Parathyroid adenoma (tissue), 2 donors: ENCODE data around the gene TTLL10.

Experiments used
- H2AFZ ChIP-seq: fragments of 300-600 bp; sonication (generic); one replicate; pipeline ENCODE4 v1.7.0; 2017; ENCODE audit warnings: antibody characterized with exemption, mild to moderate bottlenecking
- H3K27ac ChIP-seq: fragments of 300-600 bp; sonication (generic); one replicate; pipeline ENCODE4 v1.7.0; 2017
- H3K27me3 ChIP-seq: fragments of 300-600 bp; sonication (generic); one replicate; pipeline ENCODE4 v1.7.0; 2017; ENCODE audit warnings: low read length; ENCODE audit not compliant: control insufficient read depth, insufficient read depth
- H3K36me3 ChIP-seq: fragments of 300-600 bp; sonication (generic); one replicate; pipeline ENCODE4 v1.7.0; 2017; ENCODE audit warnings: low read length; ENCODE audit not compliant: control insufficient read depth, insufficient read depth
- H3K4me1 ChIP-seq: fragments of 300-600 bp; sonication (generic); one replicate; pipeline ENCODE4 v1.7.0; 2017; ENCODE audit warnings: control low read depth
- H3K4me2 ChIP-seq: fragments of 300-600 bp; sonication (generic); one replicate; pipeline ENCODE4 v1.7.0; 2017; ENCODE audit warnings: low read length
- H3K4me3 ChIP-seq: fragments of 300-600 bp; sonication (generic); one replicate; pipeline ENCODE4 v1.7.0; 2017; ENCODE audit warnings: low read depth, low read length
- H3K79me2 ChIP-seq: fragments of 300-600 bp; sonication (generic); one replicate; pipeline ENCODE4 v1.7.0; 2017; ENCODE audit warnings: control low read depth
- H3K9ac ChIP-seq: fragments of 300-600 bp; sonication (generic); one replicate; pipeline ENCODE4 v1.7.0; 2017; ENCODE audit warnings: mild to moderate bottlenecking
- H3K9me3 ChIP-seq: fragments of 300-600 bp; sonication (generic); one replicate; pipeline ENCODE4 v1.7.0; 2017; ENCODE audit warnings: low read length; ENCODE audit not compliant: control insufficient read depth
- TF ChIP-seq, protein P1 (sequence below): fragments of 300-600 bp; sonication (generic); IDR thresholded peaks from one replicate; pipeline ENCODE4 v1.7.0; 2017; ENCODE audit warnings: antibody characterized with exemption, mild to moderate bottlenecking
- donor health status: primary hyperparathyroidism.

The TTLL10 gene

DNA sequence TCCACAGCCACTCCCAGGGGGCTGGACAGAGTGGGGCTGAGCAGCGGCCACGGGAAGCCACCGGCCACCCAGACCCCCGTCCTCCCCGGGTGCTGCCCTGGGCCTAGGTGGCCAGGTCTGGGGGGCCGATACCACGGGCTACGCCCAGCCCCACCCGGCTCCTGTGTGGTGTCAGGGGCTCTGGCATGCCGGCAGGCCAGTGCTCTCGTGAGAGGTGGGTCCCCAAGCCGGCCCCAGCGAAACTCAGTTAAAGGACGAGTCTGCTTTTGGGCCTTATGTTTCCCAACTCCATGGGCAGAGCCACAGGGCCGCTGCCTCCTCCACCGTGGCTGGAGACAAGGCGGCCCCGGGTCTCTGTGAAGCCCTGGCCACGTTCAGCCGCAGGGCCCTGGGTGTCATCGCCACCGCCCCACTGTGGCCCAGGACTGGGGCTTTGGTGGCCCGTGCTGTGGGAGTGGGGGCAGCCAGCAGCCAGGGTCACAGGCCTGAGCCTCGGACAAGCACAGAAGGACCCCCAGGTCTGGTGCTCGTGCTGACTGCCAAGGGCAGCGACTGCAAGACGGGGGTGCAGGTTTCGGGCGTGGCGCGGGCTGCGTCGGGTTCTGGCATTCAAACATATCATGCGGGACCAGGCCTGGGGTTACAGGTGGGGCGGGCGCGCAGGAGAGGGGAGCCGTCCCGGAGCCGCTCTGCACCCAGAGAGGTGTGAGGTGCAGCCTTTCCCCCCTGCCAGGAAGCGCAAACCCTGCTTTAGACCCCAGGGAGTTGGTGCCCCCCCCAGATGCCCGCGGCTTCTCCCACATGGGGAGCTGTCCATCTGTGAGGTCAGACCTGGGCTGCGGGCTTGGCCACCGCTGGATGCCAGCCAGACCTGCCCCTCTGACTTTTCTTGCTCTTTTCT, 45.9 kb upstream of the TTLL10 start:
- no peak overlapping the region for H3K27ac ChIP-seq
- no peaks in the 10 kb centered on the region for H3K27me3 ChIP-seq
- H2AFZ ChIP-seq, result no peak overlapping the region
- no peak overlapping the region for H3K9ac ChIP-seq
- H3K4me2 ChIP-seq, result no peak overlapping the region
- no peaks in the 10 kb centered on the region for H3K9me3 ChIP-seq
- no peaks in the 10 kb centered on the region for H3K4me1 ChIP-seq
- H3K79me2 ChIP-seq, result no peaks in the 10 kb centered on the region
- no peaks in the 10 kb centered on the region for H3K36me3 ChIP-seq
- no peak overlapping the region for H3K4me3 ChIP-seq
- TF ChIP-seq, protein P1, sequence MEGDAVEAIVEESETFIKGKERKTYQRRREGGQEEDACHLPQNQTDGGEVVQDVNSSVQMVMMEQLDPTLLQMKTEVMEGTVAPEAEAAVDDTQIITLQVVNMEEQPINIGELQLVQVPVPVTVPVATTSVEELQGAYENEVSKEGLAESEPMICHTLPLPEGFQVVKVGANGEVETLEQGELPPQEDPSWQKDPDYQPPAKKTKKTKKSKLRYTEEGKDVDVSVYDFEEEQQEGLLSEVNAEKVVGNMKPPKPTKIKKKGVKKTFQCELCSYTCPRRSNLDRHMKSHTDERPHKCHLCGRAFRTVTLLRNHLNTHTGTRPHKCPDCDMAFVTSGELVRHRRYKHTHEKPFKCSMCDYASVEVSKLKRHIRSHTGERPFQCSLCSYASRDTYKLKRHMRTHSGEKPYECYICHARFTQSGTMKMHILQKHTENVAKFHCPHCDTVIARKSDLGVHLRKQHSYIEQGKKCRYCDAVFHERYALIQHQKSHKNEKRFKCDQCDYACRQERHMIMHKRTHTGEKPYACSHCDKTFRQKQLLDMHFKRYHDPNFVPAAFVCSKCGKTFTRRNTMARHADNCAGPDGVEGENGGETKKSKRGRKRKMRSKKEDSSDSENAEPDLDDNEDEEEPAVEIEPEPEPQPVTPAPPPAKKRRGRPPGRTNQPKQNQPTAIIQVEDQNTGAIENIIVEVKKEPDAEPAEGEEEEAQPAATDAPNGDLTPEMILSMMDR, result no peak

DNA sequence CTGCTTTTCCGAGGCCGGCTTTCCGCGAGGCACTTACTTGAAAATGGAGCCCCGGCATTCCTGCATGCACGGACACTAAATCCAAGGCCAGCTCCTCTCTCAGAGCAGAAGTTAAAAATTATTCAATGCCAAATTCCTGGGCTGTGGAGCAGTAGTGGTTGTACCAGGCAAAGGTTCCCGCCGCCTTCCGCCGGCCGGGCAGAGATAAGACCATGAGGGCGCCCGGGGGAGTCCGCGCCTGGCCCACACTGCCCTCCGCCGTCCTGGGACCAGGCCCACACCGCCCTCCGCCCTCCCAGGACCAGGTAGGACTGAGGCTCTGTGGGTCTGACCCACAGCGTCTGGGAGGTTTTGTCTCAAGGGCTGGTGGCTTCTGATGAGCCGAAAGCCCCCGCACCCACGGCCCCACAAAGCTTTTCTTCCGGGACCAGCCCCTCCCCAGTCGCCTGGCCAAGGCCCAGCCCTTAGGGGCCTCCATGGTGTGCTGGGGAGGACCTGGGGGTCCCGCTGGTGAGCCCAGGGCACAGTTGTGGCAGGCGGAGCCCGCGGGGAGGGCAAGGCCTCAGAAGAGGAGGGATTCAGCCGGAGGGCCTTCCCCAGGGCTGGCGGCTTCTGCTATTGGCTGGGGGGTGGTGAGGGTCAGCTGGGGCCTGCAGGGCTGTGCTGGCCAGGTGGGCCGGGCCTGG, 45.1 kb upstream of the TTLL10 start:
- no peak overlapping the region for H3K9ac ChIP-seq
- H3K27me3 ChIP-seq, result no peaks in the 10 kb centered on the region
- no peaks in the 10 kb centered on the region for H3K36me3 ChIP-seq
- no peaks in the 10 kb centered on the region for H3K9me3 ChIP-seq
- H3K4me2 ChIP-seq, result no peak overlapping the region
- no peak overlapping the region for H3K27ac ChIP-seq
- no peak overlapping the region for H3K4me3 ChIP-seq
- TF ChIP-seq, protein P1, result no peak
- no peaks in the 10 kb centered on the region for H3K4me1 ChIP-seq
- no peak overlapping the region for H2AFZ ChIP-seq
- no peaks in the 10 kb centered on the region for H3K79me2 ChIP-seq

DNA sequence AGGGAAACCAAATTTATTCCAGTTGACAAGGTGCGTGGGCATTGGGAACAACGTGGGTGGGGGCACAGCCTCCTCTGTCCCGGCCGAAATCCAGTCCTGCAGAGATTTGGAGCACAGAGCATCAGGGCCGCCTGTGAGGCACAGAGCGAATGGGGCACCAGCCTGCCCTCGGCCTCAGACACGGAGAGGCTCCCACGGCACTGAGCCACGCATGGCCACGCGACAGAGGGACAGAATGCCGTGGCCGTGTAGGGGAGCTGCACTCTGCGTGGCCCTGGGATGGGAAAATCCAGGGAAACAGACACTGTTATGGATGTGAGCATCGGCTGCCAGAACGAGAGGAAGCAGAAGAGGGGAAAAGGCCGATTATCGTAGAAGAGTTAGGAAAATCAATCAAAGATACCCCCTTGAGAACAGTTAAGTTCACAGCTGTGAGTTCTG, 44.3 kb upstream of the TTLL10 start:
- Histone ChIP-seq H2AFZ (no peak overlapping the region), H3K36me3 (no peaks in the 10 kb centered on the region), H3K9me3 (no peaks in the 10 kb centered on the region), H3K27me3 (no peaks in the 10 kb centered on the region), H3K9ac (no peak overlapping the region), H3K27ac (no peak overlapping the region), H3K4me1 (no peaks in the 10 kb centered on the region), H3K79me2 (no peaks in the 10 kb centered on the region), H3K4me2 (no peak overlapping the region), H3K4me3 (no peak overlapping the region)
- TF ChIP-seq, protein P1, result no peak

DNA sequence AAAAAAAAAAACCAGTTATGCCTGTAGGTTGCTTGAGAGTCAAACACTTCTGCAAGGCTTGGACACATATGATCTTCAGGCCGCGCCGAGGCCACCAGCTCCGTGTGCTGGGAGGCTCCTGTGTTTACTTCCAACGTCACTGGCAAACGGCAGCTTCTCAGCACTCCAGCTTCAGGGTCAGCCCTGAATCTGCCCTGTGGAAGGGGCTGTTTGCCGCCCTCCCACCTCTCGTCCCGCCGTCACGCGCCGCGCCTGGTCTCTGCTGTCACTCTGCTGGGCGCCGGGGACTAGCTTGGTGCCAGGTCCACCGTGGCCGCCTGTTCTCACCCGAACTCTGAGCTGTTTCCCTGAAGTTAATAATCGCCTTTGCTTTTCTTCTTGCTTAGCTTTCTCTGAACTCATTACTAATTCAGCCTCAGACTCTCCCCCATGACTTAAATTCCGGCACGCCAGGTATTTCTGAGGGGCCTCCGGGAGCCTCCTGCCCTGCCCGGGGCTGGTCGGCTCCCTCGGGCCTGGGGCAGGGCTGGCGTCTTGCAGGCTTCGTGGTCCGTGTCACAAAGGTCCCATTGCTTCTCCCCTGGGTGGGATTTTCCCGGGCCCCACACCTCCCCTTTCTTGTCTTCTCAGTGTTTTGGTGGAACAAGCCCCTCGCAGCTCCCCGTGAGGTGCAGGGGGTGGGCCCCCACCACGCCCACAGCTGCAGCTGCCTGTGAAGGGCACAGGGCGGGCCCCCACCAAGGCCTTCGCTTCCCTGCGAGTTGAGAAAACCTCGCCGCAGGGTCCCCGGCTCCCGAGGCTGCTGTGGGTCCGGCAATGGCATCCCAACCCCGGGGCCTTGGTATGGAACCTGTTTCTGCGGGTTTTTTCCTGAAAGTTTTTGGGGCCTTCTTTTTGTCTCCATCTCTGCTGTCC, 43.2 kb upstream of the TTLL10 start:
- Histone ChIP-seq H3K4me2 (no peak overlapping the region), H3K27ac (no peak overlapping the region), H3K27me3 (no peaks in the 10 kb centered on the region), H3K79me2 (no peaks in the 10 kb centered on the region), H3K4me1 (no peaks in the 10 kb centered on the region), H2AFZ (no peak overlapping the region), H3K9me3 (no peaks in the 10 kb centered on the region), H3K4me3 (no peak overlapping the region), H3K9ac (no peak overlapping the region), H3K36me3 (no peaks in the 10 kb centered on the region)
- TF ChIP-seq, protein P1, result no peak
